ENCODE measurements around the gene DCXR.

Gene DCXR

GRCh38 chr17:82070611-82071010, 33.1 kb upstream of the DCXR start:
- no peak for DNase-seq

GRCh38 chr17:82065638-82066303, 28.3 kb upstream of the DCXR start, which contains the start of gene DUS1L:
TSS of gene DUS1L (minus strand) at chr17:82065804. CDS start at chr17:82065059, 745 bp downstream.
- peak; percentile 2 for DNase-seq

- DNase-seq, result no peak
Observed at GRCh38 chr17:82065193-82065637, 27.7 kb upstream of the DCXR start.

- no peak for DNase-seq
Observed at GRCh38 chr17:82064433-82065192, 27.1 kb upstream of the DCXR start.

GRCh38 chr17:82063424-82064415, 26.2 kb upstream of the DCXR start:
- no peak for DNase-seq

- no peak for DNase-seq
Observed at GRCh38 chr17:82062984-82063368, 25.5 kb upstream of the DCXR start.

- DNase-seq, result no peak
Observed at GRCh38 chr17:82062076-82062983, 24.8 kb upstream of the DCXR start.

GRCh38 chr17:82061047-82061925, 23.8 kb upstream of the DCXR start:
- no peak for DNase-seq

- DNase-seq, result no peak
Observed at GRCh38 chr17:82060614-82061013, 23.1 kb upstream of the DCXR start.

GRCh38 chr17:82060001-82060380, 22.5 kb upstream of the DCXR start:
- DNase-seq, result no peak

- no peak for DNase-seq
Observed at GRCh38 chr17:82059272-82060000, 21.9 kb upstream of the DCXR start.

- no peak for DNase-seq
Observed at GRCh38 chr17:82058855-82059249, 21.4 kb upstream of the DCXR start.

- no peak for DNase-seq
Observed at GRCh38 chr17:82058230-82058854, 20.8 kb upstream of the DCXR start.

- DNase-seq, result no peak
Observed at GRCh38 chr17:82056729-82057621, 19.5 kb upstream of the DCXR start.

GRCh38 chr17:82055965-82056728, 18.6 kb upstream of the DCXR start:
- no peak for DNase-seq

GRCh38 chr17:82055023-82055964, 17.8 kb upstream of the DCXR start:
- no peak for DNase-seq
